SIG-M5 treated with dmso at 0.1 percent for 504 hours (cell line): ENCODE data around the gene SGTA.
"Not testable (repeated sequence)": the region's sequence is repeated elsewhere in the genome, so short reads cannot be mapped to it uniquely, and the experiment has no call there.

Experiments used
- DNase-seq: peaks from one replicate; lab custom pipeline; 2025; ENCODE audit not compliant: unreplicated experiment; lab: John Stamatoyannopoulos, UW

SGTA gene, protein sequence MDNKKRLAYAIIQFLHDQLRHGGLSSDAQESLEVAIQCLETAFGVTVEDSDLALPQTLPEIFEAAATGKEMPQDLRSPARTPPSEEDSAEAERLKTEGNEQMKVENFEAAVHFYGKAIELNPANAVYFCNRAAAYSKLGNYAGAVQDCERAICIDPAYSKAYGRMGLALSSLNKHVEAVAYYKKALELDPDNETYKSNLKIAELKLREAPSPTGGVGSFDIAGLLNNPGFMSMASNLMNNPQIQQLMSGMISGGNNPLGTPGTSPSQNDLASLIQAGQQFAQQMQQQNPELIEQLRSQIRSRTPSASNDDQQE

DNA sequence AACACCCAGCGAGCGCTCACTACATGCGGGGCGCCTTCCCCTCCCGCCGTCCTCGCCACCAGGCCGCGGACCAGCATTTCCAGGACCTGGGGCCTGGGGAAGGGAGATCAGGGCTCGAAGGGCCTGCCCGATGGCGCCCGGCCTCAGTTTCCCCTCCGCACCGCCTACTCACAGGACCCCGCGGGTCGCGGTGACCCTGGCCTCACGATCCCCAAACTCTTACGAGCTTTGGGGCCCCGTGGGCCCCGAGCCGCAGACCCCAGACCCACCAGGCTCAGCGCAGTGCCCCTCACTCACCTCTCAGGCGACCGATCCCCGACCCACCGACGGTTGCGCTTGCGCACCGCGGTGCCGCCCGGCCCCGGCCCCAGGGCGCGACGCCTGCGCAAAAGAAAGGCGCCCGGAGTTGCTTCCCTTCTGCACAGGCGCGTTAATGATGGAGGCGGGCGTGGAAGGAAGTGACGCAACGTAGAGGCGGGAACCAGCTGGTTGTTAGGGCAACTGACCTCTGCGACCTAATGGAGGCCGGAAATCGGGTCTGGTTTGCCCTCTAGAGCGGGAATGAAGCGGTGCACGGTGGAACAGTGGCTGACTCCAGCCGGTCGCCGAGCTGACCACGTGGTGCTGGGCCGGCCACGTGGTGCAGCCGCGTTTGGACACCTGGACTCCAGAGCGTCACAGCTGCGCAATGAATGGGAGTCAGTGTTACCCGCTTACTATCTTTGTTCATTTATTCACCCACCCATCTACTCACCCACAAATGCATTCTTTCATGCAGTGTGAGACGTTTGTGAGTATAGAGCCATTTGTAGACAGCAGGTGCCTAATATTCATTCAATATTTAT, at the start of gene SGTA:
Gene SGTA (minus strand): TSS at position 338 of the 845 bp plus-strand sequence. CDS start 14,205 bp downstream, outside the sequence.
- DNase-seq = peak; percentile 98

DNA sequence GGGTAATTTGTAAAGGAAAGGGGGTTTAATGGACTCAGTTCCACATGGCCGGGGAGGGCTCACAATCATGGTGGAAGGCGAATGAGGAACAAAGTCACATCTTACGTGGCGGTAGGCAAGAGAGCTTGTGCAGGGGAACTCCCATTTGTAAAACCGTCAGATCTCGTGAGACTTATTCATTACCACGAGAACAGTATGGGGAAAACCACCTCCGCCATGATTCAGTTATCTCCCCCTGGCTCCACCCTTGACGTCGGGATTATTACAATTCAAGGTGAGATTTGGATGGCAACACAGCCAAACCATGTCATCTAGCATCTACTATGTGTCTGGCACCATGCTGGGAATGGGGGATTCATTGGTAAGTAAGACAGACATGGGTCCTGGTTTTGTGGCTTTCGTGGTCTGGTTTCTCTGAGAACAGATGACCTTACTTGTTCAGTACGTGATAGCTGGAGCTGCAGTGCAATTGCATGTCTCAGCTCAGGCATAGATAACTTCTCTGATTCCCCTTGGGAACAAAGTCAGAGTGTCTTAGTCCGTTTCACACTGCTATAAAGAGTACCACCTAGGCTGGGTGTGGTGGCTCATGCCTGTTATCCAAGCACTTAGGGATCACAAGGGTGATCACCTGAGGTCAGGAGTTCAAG, 44.9 kb upstream of the SGTA start:
- DNase-seq = no peak

DNA sequence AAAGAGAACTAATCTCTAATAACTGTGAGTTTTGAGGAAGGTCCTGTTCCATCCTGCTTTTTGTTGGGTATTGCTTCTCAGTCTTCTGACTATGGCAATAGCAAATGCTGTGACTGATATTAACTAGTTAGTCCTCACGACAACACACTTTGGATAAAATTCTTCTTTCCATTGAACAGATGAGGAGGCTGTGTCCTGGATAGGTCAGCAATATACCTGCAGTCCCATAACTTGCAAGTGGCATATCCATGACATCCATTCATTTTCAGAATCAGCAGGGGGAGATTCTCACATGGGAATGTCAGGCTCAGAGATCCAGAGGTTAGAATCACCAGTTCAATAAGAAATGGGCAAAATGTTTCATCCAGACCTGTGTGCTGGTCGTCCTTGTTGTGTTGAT, 43.9 kb upstream of the SGTA start:
- no peak for DNase-seq

DNA sequence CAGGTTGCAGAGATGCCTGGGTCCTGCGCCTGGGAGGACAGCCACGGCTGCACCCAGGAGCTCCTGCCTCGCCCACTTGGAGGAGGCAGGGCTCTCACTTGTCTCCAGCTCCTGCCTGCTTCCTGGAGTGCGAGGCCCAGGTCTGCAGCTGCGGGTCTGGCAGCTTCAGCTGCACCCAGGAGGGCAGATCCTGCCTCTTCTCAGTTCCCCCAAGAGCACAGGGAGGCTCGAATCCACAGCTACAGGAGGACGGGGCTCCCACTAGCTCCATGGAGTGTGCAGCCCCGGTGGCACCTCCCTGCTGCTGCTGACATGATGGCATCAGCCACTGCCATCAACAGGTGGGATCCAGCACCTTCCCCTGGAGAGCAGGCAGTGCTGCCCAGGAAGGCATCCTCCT, 41.1 kb upstream of the SGTA start:
- DNase-seq = no peak

DNA sequence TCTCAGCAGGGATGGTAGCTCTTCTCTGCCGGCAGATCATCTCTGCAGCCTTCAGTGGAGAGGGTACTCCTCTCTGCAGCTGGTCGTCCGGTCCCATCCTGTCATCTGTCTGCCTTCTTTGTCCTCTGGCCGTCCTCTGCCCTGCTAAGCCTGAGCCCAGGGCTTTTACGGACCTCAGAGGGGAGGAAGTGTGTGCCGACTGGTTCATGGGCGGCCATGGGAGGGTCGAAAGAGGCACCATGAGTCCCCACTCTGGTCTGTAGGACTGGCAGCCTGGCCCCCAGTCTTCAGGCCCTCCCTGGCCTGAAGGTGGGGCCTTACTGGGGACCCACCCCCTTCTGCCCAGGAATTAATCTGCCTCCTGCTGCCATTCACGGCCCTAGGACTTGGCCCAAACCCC, 40.6 kb upstream of the SGTA start:
- no peak for DNase-seq

DNA sequence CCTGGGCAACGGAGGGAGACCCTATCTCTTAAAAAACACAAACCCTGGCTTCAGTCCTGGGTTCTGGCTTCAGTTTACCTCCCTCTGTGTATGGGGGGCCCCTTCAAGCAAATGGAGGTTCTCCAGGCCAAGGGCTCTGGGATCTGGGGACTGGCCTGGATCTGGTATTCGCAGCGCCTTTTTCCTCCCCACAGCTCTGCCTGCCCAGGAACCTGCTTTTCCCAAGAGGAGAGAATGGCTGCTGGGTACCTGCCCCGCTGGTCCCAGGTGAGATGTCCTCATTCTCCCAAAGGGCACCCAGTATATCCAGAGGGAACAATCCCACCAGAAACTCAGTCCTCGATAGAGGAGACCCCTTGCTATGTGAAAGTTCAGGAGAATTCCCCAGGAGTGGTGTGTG, 39.8 kb upstream of the SGTA start:
- DNase-seq = no peak

DNA sequence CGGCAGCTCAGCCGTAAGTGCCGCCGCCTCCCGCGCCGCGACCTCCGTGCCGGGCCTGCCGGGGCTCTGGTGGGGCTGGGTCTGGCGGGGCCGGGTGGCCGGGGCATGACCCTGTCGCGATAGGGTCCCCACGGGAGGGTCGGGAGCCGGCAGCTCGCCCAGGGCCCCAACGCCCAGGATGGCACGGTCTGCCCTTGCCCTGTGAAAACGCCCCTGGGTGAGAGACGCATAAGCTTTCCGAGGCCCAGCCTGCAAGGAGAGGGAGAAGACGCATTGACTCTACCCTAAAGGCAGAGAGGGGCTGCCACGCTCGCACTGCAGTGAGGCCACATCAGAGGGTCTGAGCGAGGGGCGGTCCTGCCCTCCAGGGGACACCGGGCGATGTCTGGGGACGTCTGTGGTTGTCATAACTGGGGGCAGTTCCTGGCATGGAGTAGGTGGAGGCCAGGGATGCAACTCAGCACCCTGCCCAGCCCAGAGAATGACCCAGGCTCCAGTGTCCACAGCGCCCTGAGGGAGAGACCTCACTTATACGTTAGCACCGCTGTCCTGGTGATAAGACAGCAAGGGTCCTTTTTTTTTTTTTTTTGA, 37.1 kb upstream of the SGTA start:
- no peak for DNase-seq

DNA sequence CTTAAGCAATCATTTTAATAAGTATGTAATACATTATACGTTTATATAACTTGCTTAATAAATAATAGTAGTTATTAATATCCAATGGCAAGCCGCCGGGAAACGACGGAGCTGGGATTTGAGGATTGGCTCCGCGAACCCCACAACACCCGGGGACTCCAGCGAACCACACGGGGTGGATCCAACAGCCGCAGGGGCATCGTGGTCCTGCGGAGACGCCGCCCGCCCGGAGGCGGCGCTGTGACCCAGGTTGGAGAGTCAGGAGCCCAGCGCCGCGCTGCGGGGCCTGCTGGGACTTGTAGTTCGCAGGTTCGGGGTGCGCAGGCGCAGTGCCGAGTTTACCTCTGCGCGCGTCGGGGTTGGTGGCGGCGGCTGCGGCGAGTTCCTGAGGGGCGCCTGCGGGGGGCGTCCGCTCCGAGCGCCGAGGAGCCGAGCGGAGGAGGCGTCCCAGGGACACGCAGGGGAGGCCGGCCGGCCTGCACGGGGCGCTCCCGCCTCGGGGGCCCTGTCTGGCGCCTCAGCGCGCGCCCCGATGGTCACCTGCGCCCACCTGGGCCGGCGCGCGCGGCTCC, 36.6 kb upstream of the SGTA start, which contains the start of gene ZNF554:
Gene ZNF554 (plus strand): TSS at position 329 of the 572 bp plus-strand sequence. CDS start 204 bp downstream, at position 533.
- peak; percentile 89 for DNase-seq

DNA sequence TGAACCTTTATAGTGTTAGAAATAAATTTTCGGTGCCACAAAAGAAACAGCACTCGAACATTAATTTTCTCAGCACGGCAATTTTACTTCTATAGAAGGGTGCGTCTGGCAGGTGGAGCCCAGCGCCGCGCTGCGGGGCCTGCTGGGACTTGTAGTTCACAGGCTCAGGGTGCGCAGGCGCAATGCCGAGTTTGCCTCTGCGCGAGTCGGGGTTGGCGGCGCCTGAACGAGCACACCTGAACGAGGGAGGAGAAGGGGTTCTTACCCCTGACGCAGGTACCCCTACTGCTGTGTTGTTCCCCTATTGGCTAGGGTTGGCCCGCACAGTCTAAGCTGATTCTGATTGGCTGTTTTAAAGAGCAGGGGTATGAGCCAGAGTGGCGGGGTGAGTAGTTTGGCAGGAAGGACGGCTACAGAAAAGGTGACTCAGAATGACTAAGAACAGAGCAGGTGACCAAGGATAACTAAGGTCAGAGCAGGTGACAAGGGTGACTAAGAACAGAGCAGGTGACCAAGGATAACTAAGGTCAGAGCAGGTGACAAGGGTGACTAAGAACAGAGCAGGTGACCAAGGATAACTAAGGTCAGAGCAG, 34.3 kb upstream of the SGTA start:
- DNase-seq = not testable (repeated sequence)

DNA sequence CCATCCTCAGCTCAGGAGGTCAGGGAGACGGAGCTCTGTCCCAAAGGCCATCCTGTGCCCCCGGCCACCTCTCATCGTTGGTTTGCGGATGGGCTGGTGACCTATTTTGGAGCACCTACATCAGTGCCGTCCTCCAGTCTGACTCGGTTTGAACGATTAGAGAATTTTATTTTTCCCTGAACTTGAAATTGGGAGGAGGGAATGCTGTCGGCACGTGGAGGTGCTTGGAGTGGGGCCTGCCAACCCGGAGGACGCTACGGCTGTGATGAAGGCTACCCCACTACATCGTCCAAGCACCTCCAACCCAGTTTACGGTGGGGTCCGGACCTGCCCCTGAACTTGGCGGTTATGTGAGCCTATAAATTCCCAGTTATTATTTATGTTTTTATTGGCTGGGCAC, 33.6 kb upstream of the SGTA start:
- DNase-seq = no peak

DNA sequence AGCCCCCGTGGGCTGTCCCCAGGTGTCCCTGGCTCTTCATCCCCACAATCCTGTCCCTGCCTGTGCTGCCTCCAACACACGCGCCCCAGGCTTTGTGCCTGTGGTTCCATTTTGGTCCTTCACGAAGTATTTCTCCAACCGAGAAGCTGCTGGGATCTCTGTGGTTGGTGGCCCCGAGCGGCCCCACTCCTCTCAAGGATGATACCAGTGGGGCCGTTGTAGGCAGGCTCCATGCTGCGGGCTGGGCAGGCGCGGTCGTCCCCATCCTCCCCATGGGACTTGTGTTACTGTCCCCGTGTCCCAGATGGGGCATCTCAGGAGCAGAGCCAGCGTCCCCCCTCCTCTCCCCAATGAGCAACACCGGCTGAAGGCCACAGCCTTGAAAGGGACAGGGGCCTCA, 32.9 kb upstream of the SGTA start:
- no peak for DNase-seq

DNA sequence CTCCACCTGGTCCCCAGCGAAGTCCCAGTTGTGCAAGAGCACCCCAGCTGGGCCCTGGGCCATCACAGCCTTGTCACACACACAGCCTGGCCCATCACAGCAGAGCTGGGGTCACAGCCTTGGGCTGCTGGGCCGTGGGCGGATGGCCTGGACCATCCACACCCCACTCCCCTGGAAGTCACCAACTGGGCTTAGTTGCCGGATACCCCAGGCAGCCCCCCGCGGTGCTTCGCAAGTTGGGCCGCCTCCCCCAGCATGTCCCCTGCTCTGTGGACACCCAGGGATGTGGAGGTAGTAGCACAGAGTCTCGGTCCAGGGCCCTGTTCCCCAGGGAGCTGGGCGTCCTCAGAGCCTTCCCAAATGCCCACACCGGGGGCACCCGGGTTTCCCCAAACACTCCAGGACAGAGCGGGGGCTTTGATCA, 32.1 kb upstream of the SGTA start:
- no peak for DNase-seq

DNA sequence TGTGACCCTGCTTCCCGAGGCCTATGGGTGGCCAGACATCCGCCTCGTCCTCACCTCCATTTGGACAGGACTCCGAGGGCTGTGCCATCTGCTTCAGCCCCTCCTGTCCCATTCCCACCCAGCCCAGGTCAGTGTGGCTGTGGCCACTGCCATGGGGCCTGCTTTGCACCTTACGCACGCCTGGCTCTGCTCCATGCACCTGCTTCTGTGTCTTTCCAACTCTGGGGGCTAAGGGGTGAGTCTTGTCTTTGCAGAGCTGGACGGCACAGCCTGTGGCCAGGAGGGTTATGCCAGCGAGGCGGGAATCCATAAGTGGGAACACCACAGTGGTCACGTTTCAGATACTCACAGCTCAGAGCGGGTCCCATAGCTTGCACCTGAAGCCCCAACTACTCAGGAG, 31.4 kb upstream of the SGTA start:
- DNase-seq = no peak

DNA sequence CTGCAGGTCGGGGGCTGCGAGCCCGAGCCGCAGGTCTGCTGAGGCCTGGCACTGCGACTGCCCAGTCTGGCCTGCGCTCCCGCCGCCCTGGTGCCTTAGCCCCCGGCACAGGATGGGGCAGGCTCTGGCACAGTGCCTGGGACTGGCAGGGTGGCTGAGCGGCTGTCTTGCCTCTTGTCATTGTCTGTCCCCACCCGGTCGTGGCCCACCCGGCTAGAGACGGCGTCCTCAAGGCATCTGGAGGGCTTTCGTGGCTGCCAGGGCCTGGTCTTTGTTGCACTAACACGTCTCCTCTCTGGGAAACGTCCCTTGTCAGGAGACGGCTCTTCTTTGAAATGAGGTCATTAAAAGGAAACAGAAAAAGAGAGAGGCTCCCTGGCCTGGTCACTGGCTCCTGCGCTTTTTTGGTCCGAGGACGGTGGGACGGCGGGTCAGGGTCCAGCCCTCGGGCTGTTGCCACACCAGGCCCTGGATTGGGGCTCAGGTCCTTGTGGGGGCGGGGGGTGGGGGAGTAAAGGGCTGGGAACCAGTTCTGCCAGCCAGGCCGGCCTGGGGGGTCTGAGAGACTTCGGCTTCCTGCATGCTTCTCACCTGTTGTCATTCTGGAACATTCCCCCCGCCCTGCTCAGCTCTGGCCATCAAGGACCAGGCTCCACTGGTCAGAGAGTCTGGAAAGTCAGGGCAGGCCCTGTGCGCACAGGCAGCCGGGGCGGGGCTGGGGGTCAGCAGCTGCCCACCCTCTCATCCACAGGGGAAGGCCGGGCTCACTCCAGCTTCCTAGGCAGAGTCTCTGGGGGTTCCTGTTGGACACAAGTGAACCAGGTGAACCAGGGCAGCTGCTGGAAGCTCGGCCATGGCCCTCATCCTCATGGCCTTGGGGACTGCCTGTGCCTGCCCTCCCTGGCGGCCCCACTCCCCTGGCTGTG, 30.4 kb upstream of the SGTA start:
- no peak for DNase-seq

DNA sequence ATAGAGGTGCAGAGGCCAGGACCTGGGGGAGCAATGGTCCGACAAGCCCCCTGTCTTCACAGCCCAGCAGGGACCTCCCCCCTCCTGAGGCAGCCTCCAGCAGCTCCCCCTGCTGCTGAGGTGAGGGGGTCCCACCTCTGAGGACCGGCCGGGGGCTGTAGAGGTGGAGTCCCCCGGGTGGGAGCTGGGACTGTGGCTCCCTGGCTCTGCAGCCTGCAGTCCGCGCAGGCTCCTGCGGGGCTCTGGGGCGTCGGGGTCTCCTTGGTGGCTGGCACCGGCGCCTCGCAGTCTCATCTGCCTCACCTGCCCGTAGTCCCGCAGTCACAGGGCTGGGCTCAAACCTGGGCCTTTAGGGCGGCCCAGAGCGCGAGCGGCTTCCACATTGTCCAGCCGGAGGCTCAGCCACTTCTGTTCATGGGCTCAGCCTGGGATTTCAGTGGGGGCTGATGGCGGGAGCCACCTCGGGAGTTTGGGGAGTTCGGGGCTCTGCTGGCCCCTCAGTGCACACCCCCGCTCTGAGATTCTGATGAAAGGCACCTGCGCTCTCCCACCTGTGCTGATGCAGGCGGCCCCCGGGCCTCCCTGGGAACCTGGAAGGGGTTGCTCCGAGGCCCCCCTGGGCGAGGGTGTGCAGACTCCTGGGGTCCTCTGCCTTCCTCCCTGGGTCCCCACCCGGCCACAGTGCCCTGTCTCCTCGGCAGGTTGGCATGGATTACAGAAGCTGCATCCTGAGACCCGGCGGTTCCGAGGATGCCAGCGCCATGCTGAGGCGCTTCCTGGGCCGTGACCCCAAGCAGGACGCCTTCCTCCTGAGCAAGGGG, 29.6 kb upstream of the SGTA start:
- no peak for DNase-seq

DNA sequence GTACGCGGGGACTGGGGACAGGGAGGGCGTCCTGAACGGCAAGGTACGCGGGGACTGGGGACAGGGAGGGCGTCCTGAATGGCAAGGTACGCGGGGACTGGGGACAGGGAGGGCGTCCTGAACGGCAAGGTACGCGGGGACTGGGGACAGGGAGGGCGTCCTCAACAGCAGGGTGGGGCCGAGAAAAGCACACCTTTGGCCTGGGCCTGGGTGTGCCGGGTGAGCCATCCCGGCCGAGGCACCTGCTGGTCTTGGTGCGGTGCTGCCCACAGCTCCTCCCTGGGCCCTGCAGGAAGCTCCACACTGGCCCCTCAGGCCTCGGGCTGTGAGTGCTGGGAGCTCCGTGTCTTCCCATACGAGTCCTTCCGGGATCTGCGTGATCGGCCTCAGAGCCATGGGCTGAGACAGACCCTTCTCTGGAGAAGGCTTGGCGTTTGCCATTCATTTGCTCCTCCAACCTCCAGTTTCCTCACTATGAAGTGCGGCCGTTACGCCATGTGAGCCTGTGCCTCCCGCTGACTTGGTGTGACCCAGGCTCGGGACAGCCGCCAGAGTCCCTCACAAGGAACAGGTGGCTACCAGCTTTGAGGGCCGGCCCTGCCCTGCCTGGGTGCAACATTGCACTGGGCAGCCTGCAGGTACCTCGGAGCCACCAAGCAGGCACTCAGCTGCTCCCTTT, 28.8 kb upstream of the SGTA start:
- DNase-seq = no peak

DNA sequence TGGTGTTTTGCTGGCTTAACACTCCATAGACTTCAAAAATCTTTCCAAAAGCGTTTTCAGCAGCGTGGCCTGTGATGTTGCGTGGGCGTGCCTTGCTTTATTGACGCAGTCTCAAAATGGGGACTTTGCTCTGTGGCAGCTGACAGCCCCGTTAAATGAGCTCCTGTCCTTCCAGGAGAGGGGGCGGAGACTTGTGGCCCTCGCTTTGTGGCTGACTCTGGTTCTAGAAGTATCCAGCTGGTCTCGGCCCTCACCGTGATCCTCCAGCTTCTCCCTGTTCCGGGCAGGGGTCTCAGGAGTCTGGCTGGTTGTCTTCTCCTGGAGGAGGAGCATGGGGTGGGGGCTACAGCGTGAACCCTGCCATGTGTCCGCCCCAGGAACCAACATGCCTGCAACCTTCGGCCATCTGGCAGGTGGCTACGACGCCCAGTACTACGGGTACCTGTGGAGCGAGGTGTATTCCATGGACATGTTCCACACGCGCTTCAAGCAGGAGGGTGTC, 28.2 kb upstream of the SGTA start:
- DNase-seq = no peak
